Natural killer cell (primary cell): ENCODE results near the gene PRDM1. TPM values are rescaled to one million over a fixed set of nuclear protein-coding genes. Genes with fewer than 3 reads are reported as not detected.

ENCODE experiments used
- ATAC-seq, 3 donors: fragments of 150-1000 bp in 2 of 3; fragments of 200-7000 bp in 1 of 3; cut with Tn5 transposase; 1 replicate in 1 of 3; 2 replicates in 2 of 3; pipeline ENCODE4 v1.10.0; 2021; ENCODE audit warnings: mild to moderate bottlenecking in 2 of 3, moderate library complexity in 2 of 3
- DNase-seq, 2 donors: peaks; one replicate each; pipeline versions ENCODE4 v3.0.0 to v3.0.0-alpha.2; 2013 to 2021; ENCODE audit warnings: mixed read lengths in 1 of 2
- H3K27ac ChIP-seq: one replicate; pipeline ENCODE4 v1.5.1; 2013; ENCODE audit warnings: mild to moderate bottlenecking, low read length
- H3K27me3 ChIP-seq: one replicate; pipeline ENCODE4 v1.6.1; 2013; ENCODE audit warnings: low read length; ENCODE audit not compliant: control insufficient read depth, insufficient read depth
- H3K36me3 ChIP-seq: one replicate; pipeline ENCODE4 v1.6.1; 2013; ENCODE audit warnings: low read length; ENCODE audit not compliant: control insufficient read depth, insufficient read depth
- H3K4me1 ChIP-seq: one replicate; pipeline ENCODE4 v1.6.1; 2013; ENCODE audit warnings: low read length; ENCODE audit not compliant: control insufficient read depth, insufficient read depth
- H3K4me3 ChIP-seq: one replicate; pipeline ENCODE4 v1.5.1; 2013; ENCODE audit warnings: low read length
- H3K9me3 ChIP-seq: one replicate; pipeline ENCODE4 v1.6.1; 2013; ENCODE audit warnings: low read length; ENCODE audit not compliant: control insufficient read depth, insufficient read depth
- H3K27ac Mint-ChIP-seq, 2 donors: one replicate each; pipeline ENCODE4 v1.8.0; 2022; ENCODE audit warnings: mild to moderate bottlenecking in 2 of 2, mixed read lengths in 2 of 2, moderate library complexity in 1 of 2
- H3K27me3 Mint-ChIP-seq, 2 donors: one replicate each; pipeline ENCODE4 v1.8.0; 2022; ENCODE audit warnings: low read depth in 2 of 2, mixed read lengths in 2 of 2
- H3K36me3 Mint-ChIP-seq: one replicate; pipeline ENCODE4 v1.8.0; 2022; ENCODE audit warnings: mixed read lengths
- H3K4me1 Mint-ChIP-seq, 2 donors: one replicate each; pipeline ENCODE4 v1.8.0; 2022; ENCODE audit warnings: mixed read lengths in 2 of 2
- H3K4me3 Mint-ChIP-seq: one replicate; pipeline ENCODE4 v1.8.0; 2022; ENCODE audit warnings: mild to moderate bottlenecking, moderate library complexity, mixed read lengths
- H3K9me3 Mint-ChIP-seq, 2 donors: one replicate each; pipeline ENCODE4 v1.8.0; 2022; ENCODE audit warnings: mixed read lengths in 2 of 2
- WGBS: methylation state at CpG from one replicate; pipeline ENCODE4 v1.1.7; 2013; ENCODE audit warnings: missing lambda C conversion rate; ENCODE audit not compliant: insufficient coverage; 5-methylcytosine and 5-hydroxymethylcytosine counted together
- intact Hi-C: fragments of 100-400 bp; cut with micrococcal nuclease; formaldehyde crosslinking; loops from one replicate; pipeline ENCODE4 v1.14.2; 2022
- total RNA-seq, 4 donors: library from RNA; stranded (reverse); fragments of 120-200 nt in 1 of 4; gene quantifications; one replicate each; pipeline versions ENCODE4 v1.2.3 to v1.2.4, GENCODE V29; 2013 to 2022
- TF ChIP-seq, protein P1 (sequence below): fragments of 200-600 bp; IDR thresholded peaks from one replicate; pipeline ENCODE4 v1.8.0; 2022; ENCODE audit warnings: antibody characterized with exemption

The PRDM1 gene
- total RNA-seq, 3 donors from 2014 or later (not counting 1 experiment from before 2014, with no cell fraction given), result 165 to 180 (median 177) TPM

DNA sequence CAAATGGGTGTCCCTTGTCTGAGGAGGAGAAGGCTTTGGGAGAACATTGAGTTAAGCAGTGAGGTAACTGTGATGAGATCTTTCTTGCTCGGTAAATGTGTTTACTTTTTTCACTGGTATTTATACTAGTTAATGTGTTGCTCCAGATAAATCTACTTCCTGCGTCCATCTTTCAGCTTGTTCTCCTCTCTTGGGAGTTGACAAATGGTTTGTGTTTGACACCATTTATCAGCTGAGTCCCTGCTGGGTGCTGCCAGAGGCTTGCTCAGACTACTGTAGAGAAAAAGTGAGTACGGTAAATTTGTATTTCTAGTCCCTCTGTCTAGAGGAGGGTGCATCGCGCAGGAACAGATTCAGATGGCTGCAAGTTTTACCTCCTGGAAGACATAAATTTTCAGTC is 8.3 kb upstream of the PRDM1 start:
- ATAC-seq (no peak), DNase-seq (no peak)
- H3K4me3 Mint-ChIP-seq, result no peak overlapping the region
- H3K27ac Mint-ChIP-seq, result no peak overlapping the region
- H3K27me3 ChIP-seq, result no peaks in the 10 kb centered on the region
- H3K4me1 Mint-ChIP-seq, result peaks cover 0 to 2% of the 10 kb centered on the region in 2 donors
- 86% methylated on average over 5 of the region's 5 CpGs for WGBS
- no peak overlapping the region for H3K27ac ChIP-seq
- intact Hi-C loops, result no loop called here
- TF ChIP-seq, protein P1, sequence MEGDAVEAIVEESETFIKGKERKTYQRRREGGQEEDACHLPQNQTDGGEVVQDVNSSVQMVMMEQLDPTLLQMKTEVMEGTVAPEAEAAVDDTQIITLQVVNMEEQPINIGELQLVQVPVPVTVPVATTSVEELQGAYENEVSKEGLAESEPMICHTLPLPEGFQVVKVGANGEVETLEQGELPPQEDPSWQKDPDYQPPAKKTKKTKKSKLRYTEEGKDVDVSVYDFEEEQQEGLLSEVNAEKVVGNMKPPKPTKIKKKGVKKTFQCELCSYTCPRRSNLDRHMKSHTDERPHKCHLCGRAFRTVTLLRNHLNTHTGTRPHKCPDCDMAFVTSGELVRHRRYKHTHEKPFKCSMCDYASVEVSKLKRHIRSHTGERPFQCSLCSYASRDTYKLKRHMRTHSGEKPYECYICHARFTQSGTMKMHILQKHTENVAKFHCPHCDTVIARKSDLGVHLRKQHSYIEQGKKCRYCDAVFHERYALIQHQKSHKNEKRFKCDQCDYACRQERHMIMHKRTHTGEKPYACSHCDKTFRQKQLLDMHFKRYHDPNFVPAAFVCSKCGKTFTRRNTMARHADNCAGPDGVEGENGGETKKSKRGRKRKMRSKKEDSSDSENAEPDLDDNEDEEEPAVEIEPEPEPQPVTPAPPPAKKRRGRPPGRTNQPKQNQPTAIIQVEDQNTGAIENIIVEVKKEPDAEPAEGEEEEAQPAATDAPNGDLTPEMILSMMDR, result no peak
- no peaks in the 10 kb centered on the region for H3K4me1 ChIP-seq
- H3K36me3 Mint-ChIP-seq, result no peaks in the 10 kb centered on the region
- no peaks in the 10 kb centered on the region for H3K27me3 Mint-ChIP-seq
- no peak overlapping the region for H3K4me3 ChIP-seq
- H3K36me3 ChIP-seq, result no peaks in the 10 kb centered on the region
- H3K9me3 ChIP-seq, result no peaks in the 10 kb centered on the region
- H3K9me3 Mint-ChIP-seq, result no peaks in the 10 kb centered on the region

DNA sequence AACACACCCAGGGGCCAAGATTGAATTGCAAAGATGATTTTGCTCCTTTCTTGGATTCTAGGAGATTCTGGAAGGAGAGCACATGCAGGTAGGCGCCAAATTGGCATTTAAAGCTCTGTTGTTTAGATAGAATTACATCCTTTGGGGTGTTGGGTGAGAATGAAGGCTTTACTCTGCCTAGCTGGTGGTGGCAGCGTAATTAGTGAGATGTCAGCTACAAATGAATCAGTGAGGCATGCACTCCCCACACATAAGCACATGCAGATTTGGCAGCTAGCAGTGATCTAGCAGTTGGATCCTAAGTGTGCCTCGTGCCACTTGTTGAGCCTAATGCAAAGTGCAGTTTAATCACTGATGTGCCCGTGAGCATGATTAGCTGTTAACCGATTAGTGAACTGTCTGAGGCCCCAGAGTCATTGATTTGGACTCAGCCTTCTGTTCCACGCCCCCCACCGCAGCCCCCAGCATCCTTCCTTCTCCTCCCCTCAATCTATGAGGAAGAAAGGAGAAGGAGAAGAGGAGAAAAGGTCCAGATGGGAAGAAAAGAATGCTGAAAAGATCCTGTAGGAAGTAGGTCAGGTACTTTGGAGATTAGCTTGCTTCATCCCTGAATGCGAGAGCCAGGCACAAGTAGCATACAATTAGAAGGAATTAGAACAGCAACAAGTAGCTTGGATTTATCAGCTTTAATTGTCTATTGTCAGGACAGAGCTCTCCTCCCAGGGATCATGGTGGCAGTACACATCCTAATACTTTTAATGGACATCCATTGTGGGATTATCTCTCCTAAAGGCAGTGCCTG is 6.0 kb upstream of the PRDM1 start:
- Mint-ChIP-seq H3K27ac (no peak overlapping the region), H3K9me3 (no peaks in the 10 kb centered on the region), H3K4me3 (no peak overlapping the region), H3K27me3 (no peaks in the 10 kb centered on the region), H3K4me1 (peaks cover 20 to 24% of the 10 kb centered on the region in 2 donors), H3K36me3 (no peaks in the 10 kb centered on the region)
- no peak for ATAC-seq
- no peak for DNase-seq
- Histone ChIP-seq H3K9me3 (no peaks in the 10 kb centered on the region), H3K4me3 (no peak overlapping the region), H3K27me3 (no peaks in the 10 kb centered on the region), H3K27ac (no peak overlapping the region), H3K36me3 (no peaks in the 10 kb centered on the region), H3K4me1 (peaks cover 12% of the 10 kb centered on the region)
- WGBS, result 98% methylated on average over 6 of the region's 8 CpGs
- TF ChIP-seq, protein P1, result no peak
- intact Hi-C loops, result no loop called here

DNA sequence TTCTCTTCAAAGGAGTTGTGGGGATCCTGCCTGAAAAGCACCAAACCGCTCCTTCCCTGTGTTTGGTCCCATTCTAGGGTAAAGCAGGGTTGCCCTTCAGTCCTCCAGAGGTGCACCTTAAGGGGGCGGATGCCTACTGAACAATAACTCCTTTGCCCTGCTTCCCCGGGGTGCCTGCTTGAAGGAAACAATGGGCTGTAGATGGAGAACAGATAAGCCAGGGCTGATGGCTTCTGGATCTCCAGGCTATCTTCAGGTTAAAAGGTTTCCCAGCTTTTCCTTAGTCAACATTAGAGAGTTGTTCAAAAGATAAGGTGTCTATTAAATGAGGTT is 5.4 kb upstream of the PRDM1 start:
- Histone ChIP-seq H3K27me3 (no peaks in the 10 kb centered on the region), H3K4me1 (peaks cover 17% of the 10 kb centered on the region), H3K27ac (no peak overlapping the region), H3K9me3 (no peaks in the 10 kb centered on the region), H3K36me3 (no peaks in the 10 kb centered on the region), H3K4me3 (no peak overlapping the region)
- DNase-seq (no peak), ATAC-seq (no peak)
- Mint-ChIP-seq H3K4me1 (peaks cover 26 to 30% of the 10 kb centered on the region in 2 donors), H3K9me3 (no peaks in the 10 kb centered on the region), H3K36me3 (no peaks in the 10 kb centered on the region), H3K27ac (no peak overlapping the region), H3K27me3 (no peaks in the 10 kb centered on the region), H3K4me3 (no peak overlapping the region)
- intact Hi-C loops, result no loop called here
- TF ChIP-seq, protein P1, result no peak
- 96% methylated on average over 3 of the region's 3 CpGs for WGBS

DNA sequence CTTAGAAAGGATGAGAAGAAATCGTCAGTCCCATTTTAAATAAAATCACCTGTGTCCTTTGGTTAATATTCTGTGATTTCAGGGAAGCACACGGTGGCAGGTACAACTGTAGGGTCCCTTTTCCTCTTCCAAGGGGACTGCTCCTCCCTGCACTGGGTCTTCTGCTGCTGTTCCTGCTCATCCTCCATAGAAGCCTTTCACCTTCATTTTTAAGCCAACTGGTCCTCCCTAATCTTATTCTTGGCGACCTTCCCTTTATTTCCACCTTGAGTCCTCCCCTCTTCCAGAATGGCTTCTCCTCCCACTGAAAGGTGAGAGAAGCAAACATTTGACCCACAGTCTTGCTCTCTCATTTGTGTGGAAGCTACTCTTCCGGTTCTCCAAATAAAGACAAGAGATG is 4.4 kb upstream of the PRDM1 start:
- H3K36me3 ChIP-seq, result no peaks in the 10 kb centered on the region
- WGBS, result 98% methylated on average over 4 of the region's 4 CpGs
- intact Hi-C loops, result no loop called here
- peaks cover 21% of the 10 kb centered on the region for H3K4me1 ChIP-seq
- DNase-seq (no peak), ATAC-seq (no peak)
- H3K27me3 Mint-ChIP-seq, result no peaks in the 10 kb centered on the region
- TF ChIP-seq, protein P1, result no peak
- H3K27ac ChIP-seq, result no peak overlapping the region
- H3K4me3 ChIP-seq, result no peak overlapping the region
- no peak overlapping the region for H3K27ac Mint-ChIP-seq
- H3K9me3 Mint-ChIP-seq, result no peaks in the 10 kb centered on the region
- no peak overlapping the region for H3K4me3 Mint-ChIP-seq
- H3K4me1 Mint-ChIP-seq, result peaks cover 34 to 38% of the 10 kb centered on the region in 2 donors
- H3K27me3 ChIP-seq, result no peaks in the 10 kb centered on the region
- no peaks in the 10 kb centered on the region for H3K36me3 Mint-ChIP-seq
- no peaks in the 10 kb centered on the region for H3K9me3 ChIP-seq
